NOMO-1 (cell line): Measurements from ENCODE around the gene DESI2.
A peak's percentile ranks its signal among the peaks of the same experiment; 100 is the strongest.
"Not testable (repeated sequence)": the region's sequence is repeated elsewhere in the genome, so short reads cannot be mapped to it uniquely, and the experiment has no call there.

Experiments used
- DNase-seq, 2 experiments: peaks; one replicate each; lab custom pipeline; 2025; ENCODE audit not compliant: unreplicated experiment in 2 of 2; lab: John Stamatoyannopoulos, UW

Gene DESI2

DNA sequence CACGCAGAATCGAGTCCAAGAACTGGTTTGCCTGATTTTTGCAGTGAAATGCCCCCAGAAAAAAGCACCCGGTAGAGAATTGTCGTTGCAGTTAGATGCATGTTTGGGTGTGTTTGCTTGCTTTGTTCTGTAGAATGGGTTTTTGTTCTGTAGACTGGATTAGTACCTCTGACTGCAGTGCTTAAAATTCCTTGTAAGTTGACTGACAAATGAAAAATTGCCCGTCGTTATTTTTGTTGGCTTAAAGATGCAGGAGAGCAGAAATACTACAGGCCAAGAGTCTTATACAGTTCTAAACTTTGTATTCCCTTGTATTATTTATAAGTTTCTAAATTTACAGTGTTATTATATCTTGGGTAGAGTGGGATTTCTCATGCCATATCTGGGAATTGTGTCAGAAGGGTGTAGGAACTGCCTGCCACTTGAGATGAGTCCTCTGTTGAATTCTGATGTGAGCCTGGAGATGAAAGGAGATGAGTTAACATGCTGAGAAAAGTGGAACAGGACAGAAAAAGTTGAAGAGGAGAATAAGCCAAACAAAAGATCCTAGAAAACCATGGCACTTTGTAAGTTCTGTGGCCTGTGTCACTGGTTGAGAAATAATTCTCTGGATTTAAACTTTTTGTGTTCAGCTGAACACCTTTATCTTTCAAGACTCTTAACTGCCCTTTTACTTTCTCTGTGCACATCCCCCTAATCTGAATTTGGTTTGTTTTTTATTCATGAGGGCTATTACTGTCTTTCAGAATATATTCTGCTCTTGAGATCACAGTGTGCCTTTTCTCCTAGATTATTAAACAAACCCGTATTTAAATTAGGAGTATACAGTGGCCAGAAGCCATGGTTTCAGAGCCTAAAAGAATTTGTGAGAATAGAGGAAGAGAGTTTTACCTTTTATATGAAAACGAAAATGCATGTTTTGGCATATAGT lies 1.4 kb downstream of the DESI2 start:
- DNase-seq = peak; percentile 8 to 14

DNA sequence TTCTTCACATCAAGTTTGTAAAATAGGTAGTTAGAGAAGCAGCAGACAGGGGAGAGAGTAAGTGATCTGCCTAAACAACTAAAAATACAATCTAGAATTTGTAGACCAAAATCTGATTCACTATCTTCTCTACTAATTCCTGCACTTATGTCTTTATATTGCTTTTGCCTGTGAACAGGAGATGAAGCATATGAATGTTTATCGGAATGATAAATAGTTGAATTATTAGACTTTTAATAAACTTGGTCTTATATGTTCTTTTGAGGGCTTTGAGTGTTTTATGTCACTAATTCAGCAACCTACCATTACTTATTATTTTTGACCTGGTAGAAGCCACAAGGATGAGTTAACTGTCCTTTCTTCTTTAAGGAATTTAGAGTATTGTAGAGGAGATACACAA lies 2.3 kb downstream of the DESI2 start:
- no peak for DNase-seq

GRCh38 chr1:244657421-244657820 lies 4.5 kb downstream of the DESI2 start:
- no peak for DNase-seq

- DNase-seq = no peak
Observed at GRCh38 chr1:244659694-244660093, 6.8 kb downstream of the DESI2 start.

- no peak for DNase-seq
Observed at GRCh38 chr1:244660595-244660994, 7.7 kb downstream of the DESI2 start.

DNA sequence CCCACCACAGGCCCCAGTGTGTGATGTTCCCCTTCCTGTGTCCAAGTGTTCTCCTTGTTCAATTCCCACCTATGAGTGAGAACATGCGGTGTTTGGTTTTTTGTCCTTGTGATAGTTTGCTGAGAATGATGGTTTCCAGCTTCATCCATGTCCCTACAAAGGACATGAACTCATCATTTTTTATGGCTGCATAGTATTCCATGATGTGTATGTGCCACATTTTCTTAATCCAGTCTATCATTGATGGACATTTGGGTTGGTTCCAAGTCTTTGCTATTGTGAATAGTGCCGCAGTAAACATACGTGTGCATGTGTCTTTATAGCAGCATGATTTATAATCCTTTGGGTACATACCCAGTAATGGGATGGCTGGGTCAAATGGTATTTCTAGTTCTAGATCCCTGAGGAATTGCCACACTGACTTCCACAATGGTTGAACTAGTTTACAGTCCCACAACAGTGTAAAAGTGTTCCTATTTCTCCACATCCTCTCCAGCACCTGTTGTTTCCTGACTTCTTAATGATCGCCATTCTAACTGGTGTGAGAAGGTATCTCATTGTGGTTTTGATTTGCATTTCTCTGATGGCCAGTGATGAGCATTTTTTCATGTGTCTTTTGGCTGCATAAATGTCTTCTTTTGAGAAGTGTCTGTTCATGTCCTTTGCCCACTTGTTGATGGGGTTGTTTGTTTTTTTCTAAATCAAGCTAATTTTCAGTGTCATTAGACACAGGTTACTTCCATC lies 8.8 kb downstream of the DESI2 start:
- DNase-seq = not testable (repeated sequence)

GRCh38 chr1:244662599-244662998 lies 9.7 kb downstream of the DESI2 start:
- no peak for DNase-seq

- no peak for DNase-seq
Observed at GRCh38 chr1:244664353-244664752, 11.4 kb downstream of the DESI2 start.

- DNase-seq = peak; percentile 13 to 72
Observed at GRCh38 chr1:244665771-244666217, 12.9 kb downstream of the DESI2 start.

DNA sequence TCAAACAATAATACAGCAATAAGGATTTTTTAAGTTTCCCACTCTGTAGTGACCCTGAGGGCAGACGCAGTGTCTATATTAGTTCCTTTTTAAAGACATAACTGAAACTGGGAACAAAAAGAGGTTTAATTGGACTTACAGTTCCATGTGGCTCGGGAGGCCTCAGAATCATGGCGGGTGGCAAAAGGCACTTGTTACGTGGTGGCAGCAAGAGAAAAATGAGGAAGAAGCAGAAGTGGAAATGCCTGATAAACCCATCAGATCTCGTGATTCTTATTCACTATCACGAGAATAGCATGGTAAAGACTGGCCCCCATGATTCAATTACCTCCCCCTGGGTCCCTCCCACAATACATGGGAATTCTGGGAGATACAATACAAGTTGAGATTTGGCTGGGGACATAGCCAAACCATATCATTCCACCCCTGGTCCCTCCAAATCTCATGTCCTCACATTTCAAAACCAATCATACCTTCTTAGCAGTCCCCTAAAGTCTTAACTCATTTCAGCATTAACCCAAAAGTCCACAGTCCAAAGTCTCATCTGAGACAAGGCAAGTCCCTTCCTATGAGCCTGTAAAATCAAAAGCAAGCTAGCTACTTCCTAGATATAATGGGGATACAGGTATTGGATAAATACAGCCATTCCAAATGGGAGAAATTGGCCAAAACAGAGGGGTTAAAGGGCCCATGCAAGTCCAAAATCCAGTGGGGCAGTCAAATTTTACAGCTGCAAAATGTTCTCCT lies 13.9 kb downstream of the DESI2 start:
- DNase-seq = peak; percentile 11 to 47

- no peak for DNase-seq
Observed at GRCh38 chr1:244667797-244668196, 14.9 kb downstream of the DESI2 start.

- no peak for DNase-seq
Observed at GRCh38 chr1:244672946-244673682, 20.2 kb downstream of the DESI2 start.

- no peak for DNase-seq
Observed at GRCh38 chr1:244674446-244674845, 21.5 kb downstream of the DESI2 start.

GRCh38 chr1:244675167-244675566 lies 22.2 kb downstream of the DESI2 start:
- no peak for DNase-seq

- no peak for DNase-seq
Observed at GRCh38 chr1:244678697-244679096, 25.8 kb downstream of the DESI2 start.

DNA sequence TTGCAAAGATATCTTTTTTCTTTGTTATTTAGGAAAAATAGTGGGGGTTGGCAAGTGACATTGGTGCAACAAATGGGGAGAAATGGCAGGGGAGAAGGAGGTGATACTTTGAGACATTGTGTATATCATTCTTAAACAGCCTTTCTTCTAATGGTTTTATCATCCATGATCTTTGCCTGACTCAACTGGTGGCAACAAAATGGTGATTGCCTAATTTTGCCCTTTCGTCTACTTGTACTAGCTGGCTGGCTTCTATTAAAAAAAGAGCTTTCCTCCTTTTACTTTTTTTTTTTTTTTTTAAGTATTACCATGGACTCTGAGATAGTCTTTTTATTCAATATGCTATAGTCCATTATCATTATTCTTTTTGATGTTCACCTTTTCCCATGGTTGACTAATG lies 27.7 kb downstream of the DESI2 start:
- DNase-seq = no peak

DNA sequence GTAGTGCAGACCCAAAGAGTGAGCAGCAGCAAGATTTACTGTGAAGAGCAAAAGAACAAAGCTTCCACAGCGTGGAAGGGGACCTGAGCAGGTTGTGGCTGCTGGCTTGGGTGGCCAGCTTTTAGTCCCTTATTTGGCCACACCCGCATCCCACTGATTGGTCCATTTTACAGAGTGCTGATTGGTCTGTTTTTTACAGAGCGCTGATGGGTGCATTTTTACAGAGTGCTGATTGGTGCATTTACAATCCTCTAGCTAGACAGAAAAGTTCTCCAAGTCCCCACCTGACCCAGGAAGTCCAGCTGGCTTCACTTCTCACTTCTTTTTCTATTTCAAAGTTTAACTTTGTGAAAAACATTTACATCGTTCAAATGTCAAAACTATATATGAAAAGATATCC lies 29.2 kb downstream of the DESI2 start:
- not testable (repeated sequence) for DNase-seq

DNA sequence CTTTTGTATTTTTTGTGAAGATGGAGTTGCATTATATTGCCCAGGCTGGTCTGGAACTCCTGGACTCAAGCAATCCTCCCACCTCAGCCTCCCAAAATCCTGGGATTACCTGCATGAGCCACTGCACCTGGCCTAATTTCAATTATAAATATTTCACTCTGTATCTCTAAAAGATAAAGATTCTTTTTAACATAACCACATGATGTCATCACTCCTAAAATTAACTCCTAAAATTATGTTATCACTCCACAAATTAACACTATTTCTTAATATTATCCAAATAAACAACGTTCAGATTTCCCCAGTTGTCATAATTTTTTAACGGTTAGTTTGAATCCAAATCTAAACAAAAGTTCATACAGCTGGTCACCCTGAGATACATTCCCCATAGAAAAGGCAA lies 43.0 kb downstream of the DESI2 start:
- no peak for DNase-seq

GRCh38 chr1:244699741-244700140 lies 46.8 kb downstream of the DESI2 start:
- DNase-seq = no peak

- no peak for DNase-seq
Observed at GRCh38 chr1:244700808-244701207, 47.9 kb downstream of the DESI2 start.
